ENCODE results near the gene ZSWIM8. TPM values are rescaled to one million over a fixed set of nuclear protein-coding genes. Genes with fewer than 3 reads are reported as not detected.
"Not testable (repeated sequence)": the region's sequence is repeated elsewhere in the genome, so short reads cannot be mapped to it uniquely, and the experiment has no call there.

ZSWIM8 gene
- total RNA-seq, 1 donor from 2014 or later = 29.7 TPM

GRCh38 chr10:73782749-73783085, 2.7 kb upstream of the ZSWIM8 start:
- Histone ChIP-seq H3K4me1 (ENCODE audit: control insufficient read depth in 3 of 3, insufficient read depth in 3 of 3, low read length in 3 of 3) (peaks cover 34 to 54% (median 45%) of the 10 kb centered on the region in 3 donors), H3K36me3 (ENCODE audit: control insufficient read depth in 3 of 3, insufficient read depth in 3 of 3, low read length in 3 of 3) (peaks cover 2 to 8% (median 7%) of the 10 kb centered on the region in 3 donors), H3K4me3 (ENCODE audit: low read length in 3 of 3) (peak overlapping the region; percentile 78 to 99 (median 96)), H3K27ac (ENCODE audit: low read depth, low read length) (peak overlapping the region; percentile 92), H3K9ac (ENCODE audit: low read depth in 1 of 3, low read length in 3 of 3) (peak overlapping the region; percentile 93 to 99 (median 97)), H3K9me3 (ENCODE audit: control insufficient read depth in 3 of 3, low read length in 3 of 3) (no peaks in the 10 kb centered on the region), H3K27me3 (ENCODE audit: control insufficient read depth in 3 of 3, insufficient read depth in 3 of 3, low read length in 3 of 3) (no peaks in the 10 kb centered on the region)

- Histone ChIP-seq H3K4me3 (ENCODE audit: low read length in 3 of 3) (peak overlapping the region; percentile 91 to 94 (median 93)), H3K9ac (ENCODE audit: low read depth in 1 of 3, low read length in 3 of 3) (peak overlapping the region; percentile 94 to 97 (median 96)), H3K4me1 (ENCODE audit: control insufficient read depth in 3 of 3, insufficient read depth in 3 of 3, low read length in 3 of 3) (peaks cover 34 to 60% (median 44%) of the 10 kb centered on the region in 3 donors), H3K9me3 (ENCODE audit: control insufficient read depth in 3 of 3, low read length in 3 of 3) (no peaks in the 10 kb centered on the region), H3K36me3 (ENCODE audit: control insufficient read depth in 3 of 3, insufficient read depth in 3 of 3, low read length in 3 of 3) (peaks cover 19 to 23% (median 20%) of the 10 kb centered on the region in 3 donors), H3K27ac (ENCODE audit: low read depth, low read length) (peak overlapping the region; percentile 91), H3K27me3 (ENCODE audit: control insufficient read depth in 3 of 3, insufficient read depth in 3 of 3, low read length in 3 of 3) (no peaks in the 10 kb centered on the region)
These were observed 510 bp downstream of the ZSWIM8 start for GRCh38 chr10:73785721-73786511.

GRCh38 chr10:73786512-73786885, 1.1 kb downstream of the ZSWIM8 start:
- no peaks in the 10 kb centered on the region for H3K27me3 ChIP-seq (ENCODE audit: control insufficient read depth in 3 of 3, insufficient read depth in 3 of 3, low read length in 3 of 3)
- peaks cover 30 to 55% (median 39%) of the 10 kb centered on the region in 3 donors for H3K4me1 ChIP-seq (ENCODE audit: control insufficient read depth in 3 of 3, insufficient read depth in 3 of 3, low read length in 3 of 3)
- peaks cover 25 to 29% (median 26%) of the 10 kb centered on the region in 3 donors for H3K36me3 ChIP-seq (ENCODE audit: control insufficient read depth in 3 of 3, insufficient read depth in 3 of 3, low read length in 3 of 3)
- peak overlapping the region; percentile 91 for H3K27ac ChIP-seq (ENCODE audit: low read depth, low read length)
- H3K4me3 ChIP-seq (ENCODE audit: low read length in 3 of 3) = peak overlapping the region; percentile 91 to 94 (median 93)
- H3K9ac ChIP-seq (ENCODE audit: low read depth in 1 of 3, low read length in 3 of 3) = peak overlapping the region; percentile 94 to 97 (median 96)
- H3K9me3 ChIP-seq (ENCODE audit: control insufficient read depth in 3 of 3, low read length in 3 of 3) = no peaks in the 10 kb centered on the region

GRCh38 chr10:73787031-73787800, 1.8 kb downstream of the ZSWIM8 start:
- not testable (repeated sequence) for H3K4me3 ChIP-seq (ENCODE audit: low read length in 3 of 3); H3K27me3 ChIP-seq (ENCODE audit: control insufficient read depth in 3 of 3, insufficient read depth in 3 of 3, low read length in 3 of 3); H3K9me3 ChIP-seq (ENCODE audit: control insufficient read depth in 3 of 3, low read length in 3 of 3)
- H3K36me3 ChIP-seq (ENCODE audit: control insufficient read depth in 3 of 3, insufficient read depth in 3 of 3, low read length in 3 of 3) = peaks cover 31 to 36% (median 33%) of the 10 kb centered on the region in 3 donors
- H3K27ac ChIP-seq (ENCODE audit: low read depth, low read length) = peak overlapping the region; percentile 91
- peak overlapping the region in 2 of 3 donors; percentile 29 to 97 for H3K9ac ChIP-seq (ENCODE audit: low read depth in 1 of 3, low read length in 3 of 3)
- H3K4me1 ChIP-seq (ENCODE audit: control insufficient read depth in 3 of 3, insufficient read depth in 3 of 3, low read length in 3 of 3) = peaks cover 30 to 51% (median 39%) of the 10 kb centered on the region in 3 donors

- Histone ChIP-seq H3K9ac (ENCODE audit: low read depth in 1 of 3, low read length in 3 of 3) (peak overlapping the region in 1 of 3 donors; percentile 50), H3K4me1 (ENCODE audit: control insufficient read depth in 3 of 3, insufficient read depth in 3 of 3, low read length in 3 of 3) (peaks cover 25 to 39% (median 27%) of the 10 kb centered on the region in 3 donors), H3K27me3 (ENCODE audit: control insufficient read depth in 3 of 3, insufficient read depth in 3 of 3, low read length in 3 of 3) (no peaks in the 10 kb centered on the region), H3K9me3 (ENCODE audit: control insufficient read depth in 3 of 3, low read length in 3 of 3) (no peaks in the 10 kb centered on the region), H3K4me3 (ENCODE audit: low read length in 3 of 3) (no peak overlapping the region), H3K36me3 (ENCODE audit: control insufficient read depth in 3 of 3, insufficient read depth in 3 of 3, low read length in 3 of 3) (peaks cover 48 to 50% (median 50%) of the 10 kb centered on the region in 3 donors), H3K27ac (ENCODE audit: low read depth, low read length) (no peak overlapping the region)
These were observed 3.7 kb downstream of the ZSWIM8 start for GRCh38 chr10:73788864-73789658.

- Histone ChIP-seq H3K27ac (ENCODE audit: low read depth, low read length) (no peak overlapping the region), H3K4me3 (ENCODE audit: low read length in 3 of 3) (no peak overlapping the region), H3K36me3 (ENCODE audit: control insufficient read depth in 3 of 3, insufficient read depth in 3 of 3, low read length in 3 of 3) (peaks cover 54 to 56% (median 56%) of the 10 kb centered on the region in 3 donors), H3K4me1 (ENCODE audit: control insufficient read depth in 3 of 3, insufficient read depth in 3 of 3, low read length in 3 of 3) (peaks cover 22 to 33% (median 24%) of the 10 kb centered on the region in 3 donors), H3K27me3 (ENCODE audit: control insufficient read depth in 3 of 3, insufficient read depth in 3 of 3, low read length in 3 of 3) (no peaks in the 10 kb centered on the region), H3K9ac (ENCODE audit: low read depth in 1 of 3, low read length in 3 of 3) (no peak overlapping the region), H3K9me3 (ENCODE audit: control insufficient read depth in 3 of 3, low read length in 3 of 3) (no peaks in the 10 kb centered on the region)
These were observed 4.3 kb downstream of the ZSWIM8 start for GRCh38 chr10:73789659-73790055.

GRCh38 chr10:73790886-73791625, 5.7 kb downstream of the ZSWIM8 start:
- H3K4me3 ChIP-seq (ENCODE audit: low read length in 3 of 3) = no peak overlapping the region
- peaks cover 64 to 66% (median 65%) of the 10 kb centered on the region in 3 donors for H3K36me3 ChIP-seq (ENCODE audit: control insufficient read depth in 3 of 3, insufficient read depth in 3 of 3, low read length in 3 of 3)

GRCh38 chr10:73791871-73792400, 6.5 kb downstream of the ZSWIM8 start:
- H3K4me3 ChIP-seq (ENCODE audit: low read length in 3 of 3) = no peak overlapping the region
- H3K36me3 ChIP-seq (ENCODE audit: control insufficient read depth in 3 of 3, insufficient read depth in 3 of 3, low read length in 3 of 3) = peaks cover 71 to 74% (median 72%) of the 10 kb centered on the region in 3 donors
- H3K27me3 ChIP-seq (ENCODE audit: control insufficient read depth in 3 of 3, insufficient read depth in 3 of 3, low read length in 3 of 3) = no peaks in the 10 kb centered on the region
- H3K9me3 ChIP-seq (ENCODE audit: control insufficient read depth in 3 of 3, low read length in 3 of 3) = no peaks in the 10 kb centered on the region
- H3K27ac ChIP-seq (ENCODE audit: low read depth, low read length) = no peak overlapping the region
- H3K4me1 ChIP-seq (ENCODE audit: control insufficient read depth in 3 of 3, insufficient read depth in 3 of 3, low read length in 3 of 3) = peaks cover 12 to 19% (median 14%) of the 10 kb centered on the region in 3 donors
- H3K9ac ChIP-seq (ENCODE audit: low read depth in 1 of 3, low read length in 3 of 3) = no peak overlapping the region

More at GRCh38 chr10:73790886-73791625, 5.7 kb downstream of the ZSWIM8 start:
- Histone ChIP-seq H3K27me3 (ENCODE audit: control insufficient read depth in 3 of 3, insufficient read depth in 3 of 3, low read length in 3 of 3) (no peaks in the 10 kb centered on the region), H3K27ac (ENCODE audit: low read depth, low read length) (no peak overlapping the region), H3K9me3 (ENCODE audit: control insufficient read depth in 3 of 3, low read length in 3 of 3) (no peaks in the 10 kb centered on the region), H3K9ac (ENCODE audit: low read depth in 1 of 3, low read length in 3 of 3) (no peak overlapping the region), H3K4me1 (ENCODE audit: control insufficient read depth in 3 of 3, insufficient read depth in 3 of 3, low read length in 3 of 3) (peaks cover 19 to 25% (median 21%) of the 10 kb centered on the region in 3 donors)

- Histone ChIP-seq H3K27me3 (ENCODE audit: control insufficient read depth in 3 of 3, insufficient read depth in 3 of 3, low read length in 3 of 3) (no peaks in the 10 kb centered on the region), H3K4me1 (ENCODE audit: control insufficient read depth in 3 of 3, insufficient read depth in 3 of 3, low read length in 3 of 3) (peaks cover 0 to 6% (median 4%) of the 10 kb centered on the region in 3 donors), H3K9ac (ENCODE audit: low read depth in 1 of 3, low read length in 3 of 3) (no peak overlapping the region), H3K4me3 (ENCODE audit: low read length in 3 of 3) (no peak overlapping the region), H3K27ac (ENCODE audit: low read depth, low read length) (no peak overlapping the region), H3K9me3 (ENCODE audit: control insufficient read depth in 3 of 3, low read length in 3 of 3) (no peaks in the 10 kb centered on the region), H3K36me3 (ENCODE audit: control insufficient read depth in 3 of 3, insufficient read depth in 3 of 3, low read length in 3 of 3) (peaks cover 86 to 87% (median 87%) of the 10 kb centered on the region in 3 donors)
These were observed 8.1 kb downstream of the ZSWIM8 start for GRCh38 chr10:73793456-73793855.

Data from skeletal muscle tissue (tissue), 4 donors.